ENCODE results near the gene ERAP2. TPM values are rescaled to one million over a fixed set of nuclear protein-coding genes. Genes with fewer than 3 reads are reported as not detected.
"Not testable (repeated sequence)": the region's sequence is repeated elsewhere in the genome, so short reads cannot be mapped to it uniquely, and the experiment has no call there.

The ERAP2 gene, protein sequence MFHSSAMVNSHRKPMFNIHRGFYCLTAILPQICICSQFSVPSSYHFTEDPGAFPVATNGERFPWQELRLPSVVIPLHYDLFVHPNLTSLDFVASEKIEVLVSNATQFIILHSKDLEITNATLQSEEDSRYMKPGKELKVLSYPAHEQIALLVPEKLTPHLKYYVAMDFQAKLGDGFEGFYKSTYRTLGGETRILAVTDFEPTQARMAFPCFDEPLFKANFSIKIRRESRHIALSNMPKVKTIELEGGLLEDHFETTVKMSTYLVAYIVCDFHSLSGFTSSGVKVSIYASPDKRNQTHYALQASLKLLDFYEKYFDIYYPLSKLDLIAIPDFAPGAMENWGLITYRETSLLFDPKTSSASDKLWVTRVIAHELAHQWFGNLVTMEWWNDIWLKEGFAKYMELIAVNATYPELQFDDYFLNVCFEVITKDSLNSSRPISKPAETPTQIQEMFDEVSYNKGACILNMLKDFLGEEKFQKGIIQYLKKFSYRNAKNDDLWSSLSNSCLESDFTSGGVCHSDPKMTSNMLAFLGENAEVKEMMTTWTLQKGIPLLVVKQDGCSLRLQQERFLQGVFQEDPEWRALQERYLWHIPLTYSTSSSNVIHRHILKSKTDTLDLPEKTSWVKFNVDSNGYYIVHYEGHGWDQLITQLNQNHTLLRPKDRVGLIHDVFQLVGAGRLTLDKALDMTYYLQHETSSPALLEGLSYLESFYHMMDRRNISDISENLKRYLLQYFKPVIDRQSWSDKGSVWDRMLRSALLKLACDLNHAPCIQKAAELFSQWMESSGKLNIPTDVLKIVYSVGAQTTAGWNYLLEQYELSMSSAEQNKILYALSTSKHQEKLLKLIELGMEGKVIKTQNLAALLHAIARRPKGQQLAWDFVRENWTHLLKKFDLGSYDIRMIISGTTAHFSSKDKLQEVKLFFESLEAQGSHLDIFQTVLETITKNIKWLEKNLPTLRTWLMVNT
- polyA plus RNA-seq (ENCODE audit: insufficient read length in 12 of 12): 10 to 100 TPM in 8 of 12 donors, 1 to 10 TPM in 3, not detected in 1; 2.0 to 22.8 (median 13.5) TPM
- long read RNA-seq, donor 1: 0 reads
- long read RNA-seq, donor 2: 0 reads
- long read RNA-seq, donor 3, full-length matches to known transcripts: 1 of 1 reads
- long read RNA-seq, donor 3, partial matches to known transcripts: 0 of 1 reads
- long read RNA-seq, donor 3, other reads (novel, unspliced or antisense): 0 of 1 reads
- long read RNA-seq, donor 4, full-length matches to known transcripts: 1 of 1 reads
- long read RNA-seq, donor 4, partial matches to known transcripts: 0 of 1 reads
- long read RNA-seq, donor 4, other reads (novel, unspliced or antisense): 0 of 1 reads
- long read RNA-seq, donor 5, full-length matches to known transcripts: 3 of 3 reads
- long read RNA-seq, donor 5, partial matches to known transcripts: 0 of 3 reads
- long read RNA-seq, donor 5, other reads (novel, unspliced or antisense): 0 of 3 reads
- long read RNA-seq, donor 6, full-length matches to known transcripts: 1 of 1 reads
- long read RNA-seq, donor 6, partial matches to known transcripts: 0 of 1 reads
- long read RNA-seq, donor 6, other reads (novel, unspliced or antisense): 0 of 1 reads
- long read RNA-seq, donor 7, full-length matches to known transcripts: 1 of 1 reads
- long read RNA-seq, donor 7, partial matches to known transcripts: 0 of 1 reads
- long read RNA-seq, donor 7, other reads (novel, unspliced or antisense): 0 of 1 reads
- long read RNA-seq, donor 8, partial matches to known transcripts: 0 of 1 reads
- long read RNA-seq, donor 8, other reads (novel, unspliced or antisense): 0 of 1 reads
- long read RNA-seq, donor 9: 0 reads
- long read RNA-seq, donor 10: 0 reads
- long read RNA-seq, donor 11, full-length matches to known transcripts: 1 of 1 reads
- long read RNA-seq, donor 11, partial matches to known transcripts: 0 of 1 reads
- long read RNA-seq, donor 11, other reads (novel, unspliced or antisense): 0 of 1 reads

DNA sequence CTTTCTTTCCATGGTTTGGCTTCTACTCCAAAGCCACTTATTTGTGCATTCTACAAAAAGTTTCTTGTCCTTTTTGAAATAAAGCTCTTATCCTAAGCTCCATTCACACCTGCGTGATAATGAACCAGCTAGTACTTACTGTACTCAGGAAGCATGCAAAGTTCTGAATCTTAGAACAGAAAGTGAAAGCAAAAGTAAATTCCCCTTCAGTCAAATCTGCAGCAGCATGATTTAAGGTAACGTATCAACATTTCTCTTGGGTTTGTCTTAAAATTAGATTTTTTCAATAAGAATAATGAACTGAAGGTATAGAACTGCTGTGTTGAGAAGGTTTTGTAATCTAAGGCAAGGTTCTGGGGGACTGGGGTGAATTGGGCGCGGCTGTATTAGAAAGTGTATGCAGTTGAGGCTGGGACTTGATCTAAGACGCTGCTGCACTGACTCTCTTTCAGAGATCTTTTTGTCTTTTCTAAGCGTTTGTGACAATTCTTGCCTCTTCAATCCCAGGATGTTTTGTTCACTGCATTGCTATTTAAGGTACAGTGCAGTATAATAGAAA is at the start of gene ERAP2:
Gene ERAP2, plus strand, starts transcription at position 209 of the 559 bp plus-strand sequence. CDS start 3,186 bp downstream, outside the sequence.
- peak; percentile 57 for DNase-seq

DNA sequence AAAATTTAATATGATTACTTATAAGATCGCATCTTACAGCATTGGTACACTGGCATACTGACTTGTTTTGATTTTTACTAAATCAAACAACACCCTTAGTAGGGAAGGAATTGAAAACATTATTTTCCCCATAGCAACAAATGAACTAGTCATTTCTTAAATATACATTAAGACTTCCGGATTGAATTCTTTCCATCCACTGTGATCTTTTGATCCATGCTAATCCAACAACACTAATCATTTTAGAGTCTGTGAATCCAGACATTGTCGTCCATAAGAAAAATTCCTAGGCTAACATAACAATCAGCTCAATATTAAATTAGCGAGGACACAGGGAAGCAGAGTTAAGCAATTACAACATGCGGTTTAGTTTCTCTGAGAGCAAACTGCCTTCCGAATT is 47.0 kb upstream of the ERAP2 start:
- no peak for DNase-seq

DNA sequence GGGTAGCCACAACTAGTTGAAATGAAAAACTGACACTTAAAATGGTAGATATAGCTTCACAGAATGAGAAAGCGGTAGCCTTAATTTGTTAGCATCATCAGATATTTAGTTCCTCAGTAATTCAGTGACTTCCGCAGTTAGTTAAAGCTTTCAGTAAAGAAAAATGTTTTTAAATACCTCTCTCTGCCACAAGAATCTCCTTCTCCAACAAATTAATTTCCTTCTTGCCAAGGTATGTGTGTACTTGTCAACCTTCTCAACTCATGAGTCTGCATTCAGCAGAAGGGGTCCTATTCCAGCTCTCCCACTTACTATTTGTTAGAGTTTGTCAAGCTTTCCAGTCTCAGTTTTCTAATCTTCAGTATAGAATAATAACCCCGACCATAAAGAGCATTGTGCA is 42.3 kb upstream of the ERAP2 start:
- DNase-seq: no peak

DNA sequence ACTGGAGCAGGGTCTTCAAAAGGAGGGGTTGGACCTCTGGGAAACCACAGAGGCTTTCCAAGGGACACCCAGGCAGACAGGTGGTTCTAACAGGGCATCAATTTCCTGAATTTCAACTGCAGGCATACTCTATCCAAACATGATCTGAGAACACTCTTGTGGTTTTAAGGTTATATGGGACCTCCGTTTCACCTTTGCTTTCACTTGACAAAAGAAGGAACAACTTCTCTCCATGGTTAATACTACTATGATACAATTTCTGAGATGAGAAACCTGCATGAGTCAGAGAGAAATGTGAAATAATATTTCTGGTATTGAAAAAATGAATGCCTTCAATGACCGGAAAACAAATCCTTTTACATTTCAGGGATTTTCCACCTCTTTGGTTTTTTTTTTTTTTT is 40.5 kb upstream of the ERAP2 start:
- no peak for DNase-seq

DNA sequence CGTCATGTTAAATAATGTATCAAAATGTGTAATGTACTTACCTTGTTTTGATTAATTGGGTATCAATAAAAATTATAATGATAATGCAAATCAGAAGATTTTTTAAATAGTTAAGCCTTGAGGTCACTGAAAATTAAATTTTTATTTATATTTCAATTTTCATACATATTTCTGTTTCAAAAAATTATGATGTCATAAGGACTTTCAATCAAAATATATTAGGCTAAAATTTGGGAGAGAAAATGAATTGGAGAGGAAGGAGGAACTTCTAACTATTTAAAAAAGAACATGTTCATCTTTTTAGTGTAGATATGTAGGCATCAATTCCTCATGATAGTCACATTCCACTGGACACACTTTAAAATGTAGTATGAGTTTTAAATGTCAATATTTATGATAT is 39.5 kb upstream of the ERAP2 start:
- DNase-seq: no peak

DNA sequence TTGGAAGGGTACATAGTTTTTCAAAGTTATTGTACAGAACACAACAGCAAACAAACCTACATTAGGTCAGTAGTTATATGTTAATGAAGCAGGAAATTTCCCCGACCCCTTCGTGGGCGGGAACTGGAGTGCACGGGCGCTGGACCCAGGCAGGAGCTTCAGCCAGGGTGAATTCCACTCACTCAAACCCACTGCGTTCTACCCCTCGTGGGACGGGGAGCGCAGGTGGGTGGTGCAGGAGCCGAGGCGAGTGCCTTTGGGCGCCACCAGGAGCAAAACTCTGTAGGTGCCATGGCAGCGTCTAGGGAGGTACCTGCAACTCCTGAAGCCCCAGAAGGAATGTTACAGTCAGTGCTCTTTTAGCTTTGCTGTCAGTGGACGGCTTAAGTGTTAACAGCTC is 39.0 kb upstream of the ERAP2 start:
- DNase-seq: no peak

DNA sequence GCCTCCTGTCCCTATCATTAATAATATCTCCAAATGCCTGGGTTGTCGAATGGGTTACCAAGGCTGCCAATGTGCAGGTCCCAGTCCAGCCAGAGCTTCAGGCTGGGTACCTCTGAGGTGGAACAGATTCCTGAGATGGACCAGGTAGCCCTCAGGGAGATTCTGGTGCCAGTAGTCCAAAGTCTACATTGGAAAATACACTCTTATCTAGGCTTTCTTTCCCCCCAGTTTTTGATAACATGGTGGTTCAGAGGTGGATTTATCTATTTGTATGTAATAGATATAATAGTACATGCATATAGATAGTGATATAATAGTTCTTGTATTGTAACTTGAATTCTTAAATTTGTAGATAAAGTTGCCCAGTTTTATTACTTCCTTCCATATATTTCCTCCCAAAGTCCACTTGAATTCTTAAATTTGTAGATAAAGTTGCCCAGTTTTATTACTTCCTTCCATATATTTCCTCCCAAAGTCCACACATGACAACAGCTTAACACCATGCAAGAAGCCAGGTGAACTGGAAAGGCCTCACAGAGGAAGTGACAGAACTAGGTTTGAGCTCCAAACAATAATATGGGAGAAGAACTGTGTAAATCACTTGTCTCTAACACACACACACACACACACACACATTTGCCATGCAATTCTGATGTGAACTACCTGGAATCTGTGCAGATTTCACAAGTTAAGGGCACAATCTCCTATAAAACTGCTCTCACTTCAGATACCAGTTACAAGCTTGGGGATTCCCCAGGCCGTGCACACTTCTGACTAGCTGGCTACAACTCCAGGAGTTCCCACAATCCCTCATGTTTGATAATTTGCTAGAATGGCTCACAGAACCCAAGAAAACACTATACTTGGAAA is 37.9 kb upstream of the ERAP2 start:
- no peak for DNase-seq

DNA sequence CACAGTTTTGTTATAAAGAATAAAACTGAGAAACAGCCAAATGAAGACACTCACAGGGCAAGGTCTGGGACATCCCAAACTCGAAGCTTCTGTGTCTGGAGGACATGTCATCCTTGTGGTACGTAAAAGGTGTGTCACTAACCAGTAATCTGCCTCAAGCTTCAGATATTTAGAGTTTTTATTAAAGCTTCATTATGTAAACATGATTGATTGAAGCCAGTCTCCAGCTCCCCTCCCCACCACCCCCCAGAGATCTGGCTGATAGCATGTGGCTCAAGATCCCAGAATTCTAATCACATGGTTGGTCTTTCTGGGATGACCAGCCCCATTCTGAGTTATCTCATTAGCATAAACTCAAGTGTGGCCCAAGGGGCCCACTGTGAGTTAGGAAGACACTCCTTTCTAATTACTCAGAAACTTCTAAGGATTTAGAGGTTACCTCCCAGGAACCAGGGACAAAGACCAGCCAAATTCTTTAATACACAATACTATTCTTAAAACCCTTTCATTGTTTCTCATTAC is 37.2 kb upstream of the ERAP2 start:
- DNase-seq: no peak

DNA sequence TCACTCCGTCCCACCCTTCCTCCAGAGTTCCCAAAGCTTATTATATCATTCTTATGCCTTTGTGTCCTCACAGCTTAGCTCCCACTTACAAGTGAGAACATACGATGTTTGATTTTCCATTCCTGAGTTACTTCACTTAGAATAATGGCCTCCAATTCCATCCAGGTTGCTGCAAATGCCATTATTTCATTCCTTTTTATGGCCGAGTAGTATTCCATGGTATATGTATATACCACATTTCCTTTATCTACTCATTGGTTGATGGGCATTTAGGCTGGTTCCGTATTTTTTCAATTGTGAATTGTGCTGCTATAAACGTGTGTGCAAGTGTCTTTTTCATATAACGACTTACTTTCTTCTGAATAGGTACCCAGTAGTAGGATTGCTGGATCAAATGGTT is 34.4 kb upstream of the ERAP2 start:
- DNase-seq: not testable (repeated sequence)

DNA sequence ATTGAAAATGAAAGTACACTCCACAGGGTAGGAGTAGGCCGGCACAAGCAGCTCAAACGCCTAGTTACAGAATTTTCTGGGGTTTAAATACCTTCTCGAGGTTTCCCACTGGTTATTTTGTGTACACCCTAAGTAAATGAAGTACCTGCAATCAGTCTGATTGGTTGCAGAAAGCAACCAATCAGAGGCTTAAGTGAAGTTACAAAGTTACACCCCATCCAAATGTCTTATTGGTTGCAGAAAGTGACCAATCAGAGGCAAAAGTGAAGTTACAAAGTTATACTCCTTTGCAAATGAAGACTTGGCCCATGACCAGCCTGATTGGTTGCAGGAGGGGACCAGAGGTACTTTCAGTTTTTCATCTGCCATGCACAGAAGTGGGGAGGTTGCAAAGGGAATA is 33.2 kb upstream of the ERAP2 start:
- DNase-seq: no peak

DNA sequence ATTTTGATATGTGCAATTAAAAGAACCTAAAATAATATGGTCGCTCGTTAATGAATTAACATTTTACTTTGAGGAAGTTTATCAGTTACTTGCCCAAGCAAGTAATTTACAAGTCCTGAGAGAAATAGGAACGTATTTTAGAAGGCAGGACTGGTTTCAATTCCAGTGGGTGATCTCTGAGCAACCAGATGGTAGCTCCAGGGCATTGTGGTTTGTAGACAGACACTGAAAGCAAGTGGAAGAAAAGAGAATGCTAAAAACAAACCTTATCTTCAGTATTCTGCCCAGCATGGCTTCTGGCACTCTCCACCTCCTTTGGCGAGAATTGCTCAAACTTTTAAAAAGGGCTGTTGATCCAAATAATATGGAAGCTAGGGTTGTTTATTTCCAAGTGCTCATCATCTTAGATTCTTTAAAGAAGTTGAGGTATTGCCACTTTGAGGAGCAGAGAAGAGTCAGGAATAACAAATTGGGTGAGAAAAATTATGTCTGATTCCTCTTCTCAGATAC is 31.8 kb upstream of the ERAP2 start:
- no peak for DNase-seq

DNA sequence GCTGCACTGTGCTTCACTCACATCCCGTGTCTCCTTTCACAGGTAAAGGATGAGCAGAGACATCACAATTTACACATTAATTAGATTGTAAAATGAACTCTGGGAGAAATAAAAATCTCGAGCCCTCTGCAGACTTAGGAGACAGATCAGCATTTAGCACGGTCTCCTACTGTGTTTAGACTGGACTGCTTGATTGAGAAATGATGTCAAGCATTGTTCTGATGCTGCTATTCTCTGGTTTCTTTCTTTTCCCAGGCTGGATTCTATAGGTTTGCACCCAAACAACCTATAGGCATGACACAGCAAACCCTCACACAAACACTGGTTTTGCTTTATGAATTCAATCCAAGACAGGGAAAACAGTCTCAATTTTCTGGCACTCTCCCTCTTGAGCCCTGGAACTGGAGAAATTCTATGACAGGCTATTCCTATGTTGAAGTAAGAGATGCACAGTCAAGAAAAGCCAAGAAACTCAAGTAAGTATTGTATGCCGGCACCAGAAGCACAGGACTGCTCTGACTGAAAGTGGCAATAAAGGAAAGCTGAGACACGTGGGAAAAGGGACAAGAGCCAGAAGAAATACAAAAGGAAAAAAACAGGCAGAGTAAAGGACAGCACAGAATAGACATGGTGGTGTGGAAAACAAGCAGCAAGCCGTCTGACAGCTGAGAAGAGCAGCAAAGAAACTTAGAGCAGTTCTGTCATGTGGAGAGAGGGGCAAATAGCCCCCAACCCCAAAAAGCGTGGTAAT is 24.8 kb upstream of the ERAP2 start:
- DNase-seq: no peak

DNA sequence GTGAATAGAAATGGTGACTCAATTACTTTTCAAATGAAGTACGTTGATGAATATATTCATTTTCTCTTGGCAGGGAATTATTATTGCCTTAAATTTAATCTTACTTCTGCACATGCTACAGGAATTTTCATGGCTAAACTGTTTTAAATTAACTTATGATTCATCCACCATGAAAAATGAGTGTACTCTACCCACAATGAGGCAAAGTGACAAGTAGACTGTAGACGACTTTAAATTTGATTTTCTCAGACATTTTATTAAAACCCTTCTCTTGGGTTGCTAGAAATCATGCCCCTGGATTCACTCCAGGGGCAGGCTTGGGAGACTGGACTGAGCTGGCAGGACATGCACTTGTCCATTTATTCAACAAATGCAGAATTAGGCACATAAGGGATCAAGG is 23.5 kb upstream of the ERAP2 start:
- DNase-seq: no peak

DNA sequence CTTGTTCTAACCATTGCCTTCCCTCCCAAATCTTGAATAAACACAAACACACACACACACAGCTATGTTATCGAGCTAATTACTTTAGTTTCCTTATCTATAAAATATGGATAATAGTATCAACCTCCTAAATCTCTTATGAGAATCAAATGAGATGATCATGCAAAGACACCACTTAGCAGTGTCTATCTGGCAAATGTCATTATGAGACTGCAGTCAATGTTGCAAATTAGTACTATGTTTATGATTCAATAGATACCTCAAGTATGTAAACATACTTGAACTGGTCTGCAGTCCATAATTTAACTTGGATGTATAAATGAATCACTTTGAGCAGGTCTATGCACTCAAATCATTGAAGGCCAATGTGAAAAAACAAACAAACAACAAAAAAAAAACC is 22.2 kb upstream of the ERAP2 start:
- DNase-seq: no peak

DNA sequence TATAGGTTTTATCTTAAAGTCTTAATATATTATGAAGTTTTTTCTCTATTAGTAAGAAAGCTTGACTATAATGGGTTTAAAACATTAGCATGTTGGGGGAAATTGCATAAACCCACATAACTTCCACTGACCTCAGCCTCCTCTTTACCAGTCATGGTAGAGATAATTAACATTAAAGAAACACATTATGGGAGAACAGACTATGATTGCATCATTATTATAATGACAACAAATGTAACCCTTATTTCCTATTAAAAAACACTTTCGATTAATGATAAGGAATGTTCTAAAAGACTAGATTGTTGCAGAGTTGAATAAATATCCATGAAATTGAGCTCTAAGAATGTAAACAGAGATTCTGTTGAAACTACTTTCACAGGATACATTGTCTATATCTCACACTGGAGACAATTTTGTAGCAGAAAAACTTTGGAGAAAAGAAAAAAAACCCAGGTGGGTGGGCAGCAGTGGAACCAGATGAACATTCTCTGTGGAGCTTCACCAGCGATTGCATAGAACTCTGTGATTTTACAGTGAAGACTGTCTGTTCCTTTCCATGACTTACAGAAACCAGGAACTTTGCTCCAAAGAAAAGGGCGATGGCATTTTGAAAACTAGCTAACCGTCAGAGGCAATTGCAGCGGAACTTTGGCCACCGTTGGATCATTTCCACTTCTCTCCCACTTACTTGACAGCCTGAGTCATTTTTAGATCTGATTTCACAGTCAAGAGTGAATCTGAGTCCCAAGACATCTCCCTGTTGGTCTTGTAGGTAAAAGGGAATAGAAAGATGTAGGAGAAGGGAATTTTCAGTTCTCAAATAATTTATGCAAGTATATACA is 21.0 kb upstream of the ERAP2 start:
- no peak for DNase-seq

DNA sequence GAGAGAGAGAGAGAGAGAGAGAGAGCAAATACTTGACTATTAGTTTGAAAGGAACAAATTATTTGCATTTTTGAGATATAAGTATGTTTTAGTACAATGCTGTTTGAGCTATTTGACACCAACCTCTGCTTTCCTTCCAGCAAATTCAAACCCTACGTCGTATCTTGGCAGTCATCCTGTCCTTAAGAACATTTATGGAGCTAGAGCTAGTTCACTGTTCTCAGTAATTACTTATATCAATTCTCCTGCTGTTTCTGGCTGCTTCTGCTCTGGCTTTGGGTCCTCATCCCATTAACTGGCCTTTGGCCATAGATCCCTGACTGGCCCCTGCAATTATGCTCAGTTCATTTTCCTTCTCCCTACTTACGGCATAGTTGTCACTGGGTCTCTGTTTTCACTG is 19.9 kb upstream of the ERAP2 start:
- DNase-seq: peak; percentile 59

DNA sequence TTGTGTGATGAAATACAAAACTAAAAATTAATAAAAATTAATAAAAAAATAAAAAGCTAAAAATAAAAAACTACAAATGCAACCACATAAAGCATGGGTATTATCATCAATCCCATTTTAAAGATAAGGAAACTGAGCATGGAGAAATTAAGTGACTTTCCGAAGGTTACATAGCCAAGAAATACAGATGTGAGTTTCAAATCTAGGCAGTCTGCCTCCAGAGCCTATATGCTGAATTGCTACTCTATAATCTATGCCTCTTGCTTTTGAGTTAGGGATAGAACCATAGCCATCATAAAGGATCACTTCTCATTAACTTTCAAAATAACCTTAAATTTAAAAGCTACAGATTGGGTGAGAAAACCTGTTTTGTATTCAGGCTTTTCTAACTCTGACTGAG is 18.8 kb upstream of the ERAP2 start:
- no peak for DNase-seq

Measured in muscle of arm (tissue), 14 donors.